ENCODE data around the gene MPP1. TPM values are rescaled to one million over a fixed set of nuclear protein-coding genes. Genes with fewer than 3 reads are reported as not detected.
"Not testable (repeated sequence)": the region's sequence is repeated elsewhere in the genome, so short reads cannot be mapped to it uniquely, and the experiment has no call there.

MPP1 gene
- polyA plus RNA-seq, 2 of the 4 experiments (the other 2 are of a cell fraction) = 10.7 to 14.3 TPM

- POLR2A ChIA-PET = no interaction called here
- H3K9me3 ChIP-seq = no peaks in the 10 kb centered on the region
- H3K4me2 ChIP-seq = no peak overlapping the region
- no peak overlapping the region for H3K27ac ChIP-seq
- CTCF ChIA-PET = interaction anchor here (1.0 to 2.4 kb wide), 2 partner anchors 20 to 71 kb away, joined by 3 to 6 read pairs; no protein-coding TSS in a partner anchor
- DNase-seq (ENCODE audit: low read depth in 1 of 2, low spot score in 1 of 2) (no peak), FAIRE-seq (no peak), ATAC-seq (no peak)
- 68% methylated on average over 7 of the region's 7 CpGs for WGBS (ENCODE audit: missing lambda C conversion rate)
- TF ChIP-seq CEBPB (IDR thresholded peaks at IDR 0.05) (no peak), CHD4 (IDR thresholded peaks at IDR 0.05; ENCODE audit: borderline replicate concordance) (no peak), KDM1A (IDR thresholded peaks at IDR 0.05; ENCODE audit: low read depth) (no peak)
- no peak overlapping the region for H3K4me3 ChIP-seq
- H3K4me1 ChIP-seq = 0 out of 3 replicates have a peak, but pooled peaks cover 3% of the 10 kb centered on the region
Measured at GRCh38 chrX:154819771-154820341, 14.6 kb upstream of the MPP1 start.

- H3K4me1 ChIP-seq = 0 out of 3 replicates have a peak, but pooled peaks cover 3% of the 10 kb centered on the region
- DNase-seq (ENCODE audit: low read depth in 1 of 2, low spot score in 1 of 2) = no peak
- ChIA-PET POLR2A (no interaction called here), CTCF (interaction anchor here (1.0 to 2.4 kb wide), 2 partner anchors 21 to 71 kb away, joined by 3 to 6 read pairs; no protein-coding TSS in a partner anchor)
- TF ChIP-seq JUNB (IDR thresholded peaks at IDR 0.05) (no peak), HDAC2 (IDR thresholded peaks at IDR 0.05) (no peak), ESRRA (IDR thresholded peaks at IDR 0.05; ENCODE audit: borderline replicate concordance, low read length) (no peak), BCL3 (IDR thresholded peaks at IDR 0.05) (no peak), RFX5 (IDR thresholded peaks at IDR 0.05) (no peak), MAZ (IDR thresholded peaks at IDR 0.05; ENCODE audit: borderline replicate concordance, low read depth, low read length) (no peak), KDM5A (IDR thresholded peaks at IDR 0.05) (no peak), PBX3 (IDR thresholded peaks at IDR 0.05) (no peak), FOXS1 (CRISPR knock-in tag; IDR thresholded peaks at IDR 0.05) (no peak), RAD21 (conservative IDR thresholded peaks at IDR 0.05 in 1 of 2, IDR thresholded peaks at IDR 0.05 in 1 of 2) (no peak), RCOR1 (IDR thresholded peaks at IDR 0.05; ENCODE audit: low read depth, low read length) (no peak), RNF2 (IDR thresholded peaks at IDR 0.05; ENCODE audit: borderline replicate concordance, low read depth) (no peak), HOXA7 (CRISPR knock-in tag; IDR thresholded peaks at IDR 0.05) (no peak), POLR2A (IDR thresholded peaks at IDR 0.05; ENCODE audit: low read length) (no peak)
- no peaks in the 10 kb centered on the region for H3K9me3 ChIP-seq
- ATAC-seq = no peak; a peak in 1 of 6 replicates
- H3K4me2 ChIP-seq = no peak overlapping the region
- no peak overlapping the region for H3K27ac ChIP-seq
- H3K4me3 ChIP-seq = no peak overlapping the region
- 70% methylated on average over 11 of the region's 11 CpGs for WGBS (ENCODE audit: missing lambda C conversion rate)
- FAIRE-seq = no peak
Measured at GRCh38 chrX:154818916-154819770, 13.9 kb upstream of the MPP1 start.

GRCh38 chrX:154817048-154817618 is 11.8 kb upstream of the MPP1 start:
- H3K27ac ChIP-seq; H3K4me3 ChIP-seq; H3K4me2 ChIP-seq; H3K4me1 ChIP-seq; POLR2A ChIA-PET; CTCF ChIA-PET; FAIRE-seq; ATAC-seq; DNase-seq (ENCODE audit: low read depth in 1 of 2, low spot score in 1 of 2); H3K9me3 ChIP-seq: not testable (repeated sequence)
- 86% methylated on average over 19 of the region's 19 CpGs for WGBS (ENCODE audit: missing lambda C conversion rate)

- H3K4me3 ChIP-seq; POLR2A ChIA-PET; H3K9me3 ChIP-seq; H3K4me2 ChIP-seq; CTCF ChIA-PET; H3K27ac ChIP-seq; ATAC-seq; DNase-seq (ENCODE audit: low read depth in 1 of 2, low spot score in 1 of 2); FAIRE-seq; H3K4me1 ChIP-seq: not testable (repeated sequence)
- 63% methylated on average over 4 of the region's 4 CpGs for WGBS (ENCODE audit: missing lambda C conversion rate)
Measured at GRCh38 chrX:154816326-154816898, 11.1 kb upstream of the MPP1 start.
